ENCODE results near the gene ZMYND19.
"Not testable (repeated sequence)": the region's sequence is repeated elsewhere in the genome, so short reads cannot be mapped to it uniquely, and the experiment has no call there.

Gene ZMYND19

DNA sequence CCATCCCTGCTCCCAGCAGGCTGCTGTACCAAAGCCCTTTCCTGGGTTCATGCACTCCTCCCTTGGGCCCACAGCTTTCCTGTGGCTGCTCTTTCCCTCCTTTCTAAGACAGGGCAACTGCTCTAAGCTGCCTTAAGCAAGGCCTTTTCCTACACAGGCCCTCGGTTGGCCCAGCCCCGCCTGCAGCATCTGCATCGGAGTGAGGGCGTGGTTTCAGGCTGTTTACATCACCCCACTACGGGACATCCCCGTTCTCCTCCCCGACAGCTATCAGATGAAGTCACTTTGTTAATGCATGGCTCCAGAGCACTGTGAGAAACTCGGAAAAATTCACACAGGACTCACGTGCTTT, 15.0 kb downstream of the ZMYND19 start:
- no peak overlapping the region for H3K27ac ChIP-seq
- H3K27me3 ChIP-seq (ENCODE audit: control insufficient read depth, insufficient read depth, low read length) = no peaks in the 10 kb centered on the region

DNA sequence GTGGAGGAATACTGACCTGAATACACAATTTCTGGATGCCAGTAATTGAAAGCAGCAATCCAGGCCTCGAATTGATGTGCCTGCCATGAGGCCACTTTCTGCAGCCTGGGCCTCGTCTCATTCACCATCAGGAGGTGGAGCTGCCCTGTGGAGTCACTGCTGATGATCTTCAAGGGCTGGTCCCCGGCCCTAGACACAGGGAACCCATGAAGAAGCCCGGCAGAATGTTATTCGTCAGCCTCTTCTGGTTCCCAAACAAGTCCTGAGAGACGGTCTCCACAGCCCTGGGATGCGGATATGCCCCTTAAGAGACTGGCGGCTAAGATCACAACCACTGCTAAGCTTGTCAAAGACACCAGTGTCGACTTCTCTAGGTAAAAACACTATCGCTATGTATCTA, 16.1 kb downstream of the ZMYND19 start:
- no peak overlapping the region for H3K4me2 ChIP-seq (ENCODE audit: low read length)
- no peak overlapping the region for H3K27ac ChIP-seq
- TF ChIP-seq, protein P1, sequence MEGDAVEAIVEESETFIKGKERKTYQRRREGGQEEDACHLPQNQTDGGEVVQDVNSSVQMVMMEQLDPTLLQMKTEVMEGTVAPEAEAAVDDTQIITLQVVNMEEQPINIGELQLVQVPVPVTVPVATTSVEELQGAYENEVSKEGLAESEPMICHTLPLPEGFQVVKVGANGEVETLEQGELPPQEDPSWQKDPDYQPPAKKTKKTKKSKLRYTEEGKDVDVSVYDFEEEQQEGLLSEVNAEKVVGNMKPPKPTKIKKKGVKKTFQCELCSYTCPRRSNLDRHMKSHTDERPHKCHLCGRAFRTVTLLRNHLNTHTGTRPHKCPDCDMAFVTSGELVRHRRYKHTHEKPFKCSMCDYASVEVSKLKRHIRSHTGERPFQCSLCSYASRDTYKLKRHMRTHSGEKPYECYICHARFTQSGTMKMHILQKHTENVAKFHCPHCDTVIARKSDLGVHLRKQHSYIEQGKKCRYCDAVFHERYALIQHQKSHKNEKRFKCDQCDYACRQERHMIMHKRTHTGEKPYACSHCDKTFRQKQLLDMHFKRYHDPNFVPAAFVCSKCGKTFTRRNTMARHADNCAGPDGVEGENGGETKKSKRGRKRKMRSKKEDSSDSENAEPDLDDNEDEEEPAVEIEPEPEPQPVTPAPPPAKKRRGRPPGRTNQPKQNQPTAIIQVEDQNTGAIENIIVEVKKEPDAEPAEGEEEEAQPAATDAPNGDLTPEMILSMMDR (IDR thresholded peaks at IDR 0.05) = no peak
- H3K9me3 ChIP-seq (ENCODE audit: control insufficient read depth, low read length) = no peaks in the 10 kb centered on the region
- H3K36me3 ChIP-seq (ENCODE audit: control insufficient read depth, insufficient read depth, low read length) = no peaks in the 10 kb centered on the region
- no peak overlapping the region for H3K9ac ChIP-seq
- H3K4me3 ChIP-seq (ENCODE audit: low read depth, low read length) = no peak overlapping the region
- H3K27me3 ChIP-seq (ENCODE audit: control insufficient read depth, insufficient read depth, low read length) = no peaks in the 10 kb centered on the region
- H3K4me1 ChIP-seq = no peaks in the 10 kb centered on the region
- peaks cover 17% of the 10 kb centered on the region for H3K79me2 ChIP-seq
- H2AFZ ChIP-seq = no peak overlapping the region

More for the DNA sequence above, 15.0 kb downstream of the ZMYND19 start:
- Histone ChIP-seq H3K4me3 (ENCODE audit: low read depth, low read length) (no peak overlapping the region), H3K79me2 (peaks cover 14% of the 10 kb centered on the region), H3K4me2 (ENCODE audit: low read length) (no peak overlapping the region), H2AFZ (no peak overlapping the region), H3K9ac (no peak overlapping the region), H3K36me3 (ENCODE audit: control insufficient read depth, insufficient read depth, low read length) (no peaks in the 10 kb centered on the region), H3K9me3 (ENCODE audit: control insufficient read depth, low read length) (no peaks in the 10 kb centered on the region), H3K4me1 (no peaks in the 10 kb centered on the region)
- TF ChIP-seq, protein P1 (IDR thresholded peaks at IDR 0.05) = no peak

DNA sequence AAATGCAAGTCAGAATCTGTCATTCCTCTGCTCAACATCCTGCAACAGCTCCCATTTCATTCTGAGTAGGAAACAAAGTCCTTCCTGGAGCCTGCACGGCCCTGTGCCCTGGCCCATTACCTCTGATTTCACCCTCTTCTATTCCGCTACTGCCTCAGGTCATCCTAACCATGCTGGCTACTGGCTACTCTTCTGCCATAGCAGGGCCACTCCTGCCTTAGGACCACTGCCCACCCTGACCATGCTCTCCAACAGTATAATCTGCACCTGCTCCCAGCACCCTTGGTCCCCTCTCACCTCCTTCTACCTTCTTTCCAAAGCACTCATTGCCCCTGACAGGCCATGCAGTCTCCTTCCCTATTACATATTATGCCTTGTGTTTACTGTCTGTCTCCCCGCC, 19.7 kb downstream of the ZMYND19 start:
- Histone ChIP-seq H3K4me2 (ENCODE audit: low read length) (no peak overlapping the region), H3K27me3 (ENCODE audit: control insufficient read depth, insufficient read depth, low read length) (no peaks in the 10 kb centered on the region), H3K9me3 (ENCODE audit: control insufficient read depth, low read length) (no peaks in the 10 kb centered on the region), H3K79me2 (peaks cover 8% of the 10 kb centered on the region), H3K4me3 (ENCODE audit: low read depth, low read length) (no peak overlapping the region), H2AFZ (no peak overlapping the region), H3K4me1 (no peaks in the 10 kb centered on the region), H3K36me3 (ENCODE audit: control insufficient read depth, insufficient read depth, low read length) (no peaks in the 10 kb centered on the region), H3K9ac (no peak overlapping the region), H3K27ac (no peak overlapping the region)
- TF ChIP-seq, protein P1 (IDR thresholded peaks at IDR 0.05) = no peak

DNA sequence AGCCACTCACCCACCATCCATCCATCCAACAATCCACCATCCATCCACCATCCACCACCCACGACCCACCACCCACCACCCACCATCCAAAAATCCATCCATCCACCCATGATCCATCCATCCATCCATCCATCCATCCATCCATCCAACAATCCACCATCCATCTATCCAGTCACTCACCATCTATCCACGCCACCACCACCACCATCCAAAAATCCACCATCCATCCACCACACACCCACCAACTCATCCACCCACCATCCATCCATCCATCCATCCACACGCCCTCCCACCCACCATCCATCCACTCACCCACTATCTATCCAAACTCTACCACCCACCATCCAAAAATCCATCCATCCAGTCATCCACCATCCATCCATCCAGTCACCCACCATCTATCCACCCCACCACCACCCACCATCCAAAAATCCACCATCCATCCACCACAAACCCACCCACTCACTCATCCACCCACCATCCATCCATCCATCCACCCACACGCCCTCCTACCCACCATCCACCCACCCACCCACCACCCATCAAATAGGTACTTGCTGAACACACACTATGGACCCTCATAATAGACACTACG, 20.6 kb downstream of the ZMYND19 start:
- peaks cover 8% of the 10 kb centered on the region for H3K79me2 ChIP-seq
- H2AFZ ChIP-seq = no peak overlapping the region
- H3K4me2 ChIP-seq (ENCODE audit: low read length) = no peak overlapping the region
- no peaks in the 10 kb centered on the region for H3K36me3 ChIP-seq (ENCODE audit: control insufficient read depth, insufficient read depth, low read length)
- no peaks in the 10 kb centered on the region for H3K4me1 ChIP-seq
- H3K27me3 ChIP-seq (ENCODE audit: control insufficient read depth, insufficient read depth, low read length) = no peaks in the 10 kb centered on the region
- H3K9me3 ChIP-seq (ENCODE audit: control insufficient read depth, low read length) = no peaks in the 10 kb centered on the region
- TF ChIP-seq, protein P1 (IDR thresholded peaks at IDR 0.05) = no peak
- no peak overlapping the region for H3K4me3 ChIP-seq (ENCODE audit: low read depth, low read length)
- no peak overlapping the region for H3K9ac ChIP-seq
- no peak overlapping the region for H3K27ac ChIP-seq

DNA sequence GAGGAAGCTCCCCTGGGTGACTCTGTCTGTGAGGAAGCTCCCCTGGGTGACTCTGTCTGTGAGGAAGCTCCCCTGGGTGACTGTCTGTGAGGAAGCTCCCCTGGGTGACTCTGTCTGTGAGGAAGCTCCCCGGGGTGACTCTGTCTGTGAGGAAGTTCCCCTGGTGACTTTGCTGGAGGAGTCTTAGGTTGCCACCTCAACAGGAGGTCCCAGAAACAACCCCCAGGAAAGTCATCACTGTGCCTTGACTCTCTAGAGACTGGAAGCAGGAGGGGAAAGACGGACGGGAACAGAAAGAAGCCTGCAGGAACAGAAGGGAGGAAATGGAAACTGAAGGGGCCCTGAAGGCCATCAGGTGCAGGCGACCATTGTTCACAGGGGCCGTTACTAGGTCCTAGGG, 21.9 kb downstream of the ZMYND19 start:
- H3K79me2 ChIP-seq; H2AFZ ChIP-seq; H3K27ac ChIP-seq; H3K27me3 ChIP-seq (ENCODE audit: control insufficient read depth, insufficient read depth, low read length); H3K4me3 ChIP-seq (ENCODE audit: low read depth, low read length); H3K4me1 ChIP-seq; H3K9me3 ChIP-seq (ENCODE audit: control insufficient read depth, low read length); H3K9ac ChIP-seq; H3K4me2 ChIP-seq (ENCODE audit: low read length); H3K36me3 ChIP-seq (ENCODE audit: control insufficient read depth, insufficient read depth, low read length): not testable (repeated sequence)
